ENCODE data around the gene STAT5A. TPM values are rescaled to one million over a fixed set of nuclear protein-coding genes. Genes with fewer than 3 reads are reported as not detected.

The STAT5A gene
- total RNA-seq, 1 donor from 2014 or later, result 42.0 TPM

DNA sequence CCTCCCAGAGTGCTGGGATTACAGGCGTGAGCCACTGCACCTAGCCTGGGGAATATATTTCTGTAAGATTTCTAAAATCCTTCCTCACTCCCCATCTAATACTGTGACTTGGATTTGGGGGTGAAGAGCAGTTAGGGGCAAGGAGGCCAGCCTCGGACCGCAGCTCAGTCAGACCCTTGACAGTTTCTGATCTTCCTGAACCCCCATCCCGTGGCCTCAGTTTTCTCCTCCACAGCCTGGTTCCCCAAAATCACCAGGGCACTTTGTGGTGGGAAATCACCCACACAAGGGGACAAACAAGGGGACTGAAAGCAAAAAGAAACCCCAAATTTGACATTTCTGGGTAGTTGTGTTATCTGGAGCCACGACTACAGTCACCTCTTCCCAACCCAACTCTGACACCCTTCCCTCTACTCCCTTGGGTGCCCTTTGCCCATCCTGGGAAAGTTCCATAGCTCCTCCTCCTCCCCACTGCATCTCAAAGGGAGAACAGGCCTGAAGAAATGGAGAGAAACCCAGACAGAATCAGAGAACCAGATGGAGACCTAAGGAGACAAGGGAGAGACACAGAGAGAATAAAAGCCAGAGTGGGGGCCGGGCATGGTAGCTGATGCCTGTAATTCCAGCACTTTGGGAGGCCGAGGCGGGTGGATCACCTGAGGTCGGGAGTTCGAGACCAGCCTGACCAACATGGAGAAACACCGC is 2.8 kb upstream of the STAT5A start:
- TF ChIP-seq, protein P1, sequence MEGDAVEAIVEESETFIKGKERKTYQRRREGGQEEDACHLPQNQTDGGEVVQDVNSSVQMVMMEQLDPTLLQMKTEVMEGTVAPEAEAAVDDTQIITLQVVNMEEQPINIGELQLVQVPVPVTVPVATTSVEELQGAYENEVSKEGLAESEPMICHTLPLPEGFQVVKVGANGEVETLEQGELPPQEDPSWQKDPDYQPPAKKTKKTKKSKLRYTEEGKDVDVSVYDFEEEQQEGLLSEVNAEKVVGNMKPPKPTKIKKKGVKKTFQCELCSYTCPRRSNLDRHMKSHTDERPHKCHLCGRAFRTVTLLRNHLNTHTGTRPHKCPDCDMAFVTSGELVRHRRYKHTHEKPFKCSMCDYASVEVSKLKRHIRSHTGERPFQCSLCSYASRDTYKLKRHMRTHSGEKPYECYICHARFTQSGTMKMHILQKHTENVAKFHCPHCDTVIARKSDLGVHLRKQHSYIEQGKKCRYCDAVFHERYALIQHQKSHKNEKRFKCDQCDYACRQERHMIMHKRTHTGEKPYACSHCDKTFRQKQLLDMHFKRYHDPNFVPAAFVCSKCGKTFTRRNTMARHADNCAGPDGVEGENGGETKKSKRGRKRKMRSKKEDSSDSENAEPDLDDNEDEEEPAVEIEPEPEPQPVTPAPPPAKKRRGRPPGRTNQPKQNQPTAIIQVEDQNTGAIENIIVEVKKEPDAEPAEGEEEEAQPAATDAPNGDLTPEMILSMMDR (IDR thresholded peaks at IDR 0.05), result no peak
- no peak for ATAC-seq
- H3K27me3 ChIP-seq, result no peaks in the 10 kb centered on the region
- H3K4me1 ChIP-seq, result peaks cover 25% of the 10 kb centered on the region
- H3K4me3 ChIP-seq, result no peak overlapping the region
- H3K36me3 ChIP-seq, result no peaks in the 10 kb centered on the region
- peak; percentile 26 for DNase-seq
- intact Hi-C loops (cut with DNase I), result no loop called here
- no peaks in the 10 kb centered on the region for H3K9me3 ChIP-seq
- no peak overlapping the region for H3K27ac ChIP-seq

DNA sequence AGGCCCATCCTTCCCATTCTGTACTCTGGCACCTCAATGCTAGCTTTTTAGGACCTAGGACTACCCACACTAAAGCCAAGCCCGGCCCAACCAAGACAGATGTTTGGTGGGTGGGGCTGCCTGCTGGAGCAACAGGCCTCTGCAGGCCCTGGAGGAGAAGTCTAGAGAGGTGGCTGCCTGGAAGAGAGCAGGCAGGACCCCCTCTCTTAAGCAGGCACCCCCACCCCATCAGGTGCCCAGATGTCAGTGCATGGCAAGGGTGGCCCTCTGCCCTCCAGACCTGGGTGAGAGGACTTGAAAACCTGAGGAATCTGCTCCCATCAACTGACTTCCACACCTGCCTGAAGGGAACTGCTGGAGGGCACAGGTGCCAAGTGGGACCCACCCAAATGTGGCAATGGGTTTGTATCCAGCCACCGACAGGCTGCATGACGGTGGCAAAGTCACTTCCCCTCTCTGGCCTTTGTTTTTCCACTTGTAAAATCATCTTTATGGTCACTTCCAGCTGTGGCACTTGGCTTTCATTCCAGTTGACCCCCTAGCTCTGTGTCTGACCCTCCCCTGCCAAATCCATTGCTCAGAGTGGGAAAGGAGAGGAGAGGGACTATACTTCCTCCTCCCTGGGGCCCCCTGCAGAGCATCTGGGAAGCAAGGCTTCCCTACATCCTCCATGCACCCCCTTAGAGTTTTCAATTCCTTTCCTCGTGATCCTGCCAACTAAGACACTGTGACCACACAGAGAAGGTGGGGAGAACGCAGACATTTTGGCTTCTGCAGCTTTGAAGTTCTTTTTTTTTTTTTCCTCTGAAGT is 1.7 kb upstream of the STAT5A start:
- peak overlapping the region; percentile 93 for H3K27ac ChIP-seq
- intact Hi-C loops (cut with DNase I), result no loop called here
- no peaks in the 10 kb centered on the region for H3K9me3 ChIP-seq
- ATAC-seq (no peak), DNase-seq (peak; percentile 61)
- no peaks in the 10 kb centered on the region for H3K36me3 ChIP-seq
- peaks cover 25% of the 10 kb centered on the region for H3K4me1 ChIP-seq
- no peaks in the 10 kb centered on the region for H3K27me3 ChIP-seq
- TF ChIP-seq, protein P1 (IDR thresholded peaks at IDR 0.05), result no peak
- H3K4me3 ChIP-seq, result peak overlapping the region; percentile 71

DNA sequence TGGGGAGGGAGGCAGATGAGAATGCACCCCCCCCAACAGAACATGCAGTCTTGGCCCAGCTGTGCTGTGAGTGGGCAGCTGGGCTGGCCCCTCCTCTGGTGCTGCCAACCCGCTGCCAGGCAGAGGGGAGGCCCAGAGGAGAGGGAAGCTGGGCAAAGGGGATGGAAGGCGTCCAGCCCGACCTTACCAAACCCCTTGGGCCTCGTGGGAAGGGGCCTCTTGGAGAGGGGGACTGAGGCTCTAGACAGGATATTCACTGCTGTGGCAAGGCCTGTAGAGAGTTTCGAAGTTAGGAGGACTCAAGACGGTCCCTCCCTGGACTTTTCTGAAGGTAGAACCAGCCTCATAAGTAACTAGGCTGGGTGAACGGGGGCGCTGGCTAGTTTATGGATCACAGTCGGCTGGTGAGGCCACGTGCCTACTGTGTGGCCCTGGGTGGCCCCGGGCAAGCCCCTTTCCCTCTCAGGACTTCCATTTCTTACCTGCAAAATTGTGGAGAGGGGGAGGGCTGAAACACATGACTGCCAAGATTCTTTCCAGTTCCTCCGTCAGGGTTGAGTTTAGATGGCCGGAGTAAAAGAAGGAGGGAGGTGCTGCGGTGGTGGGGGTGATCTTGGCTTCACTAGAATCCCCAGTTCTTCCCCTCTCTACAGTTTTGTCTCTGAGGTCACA is 857 bp upstream of the STAT5A start:
- TF ChIP-seq, protein P1 (IDR thresholded peaks at IDR 0.05), result no peak
- no peaks in the 10 kb centered on the region for H3K27me3 ChIP-seq
- intact Hi-C loops (cut with DNase I), result no loop called here
- H3K36me3 ChIP-seq, result no peaks in the 10 kb centered on the region
- H3K9me3 ChIP-seq, result no peaks in the 10 kb centered on the region
- DNase-seq (peak; percentile 80), ATAC-seq (peak; percentile 72)
- H3K4me3 ChIP-seq, result peak overlapping the region; percentile 71
- H3K4me1 ChIP-seq, result peaks cover 25% of the 10 kb centered on the region
- peak overlapping the region; percentile 93 for H3K27ac ChIP-seq

DNA sequence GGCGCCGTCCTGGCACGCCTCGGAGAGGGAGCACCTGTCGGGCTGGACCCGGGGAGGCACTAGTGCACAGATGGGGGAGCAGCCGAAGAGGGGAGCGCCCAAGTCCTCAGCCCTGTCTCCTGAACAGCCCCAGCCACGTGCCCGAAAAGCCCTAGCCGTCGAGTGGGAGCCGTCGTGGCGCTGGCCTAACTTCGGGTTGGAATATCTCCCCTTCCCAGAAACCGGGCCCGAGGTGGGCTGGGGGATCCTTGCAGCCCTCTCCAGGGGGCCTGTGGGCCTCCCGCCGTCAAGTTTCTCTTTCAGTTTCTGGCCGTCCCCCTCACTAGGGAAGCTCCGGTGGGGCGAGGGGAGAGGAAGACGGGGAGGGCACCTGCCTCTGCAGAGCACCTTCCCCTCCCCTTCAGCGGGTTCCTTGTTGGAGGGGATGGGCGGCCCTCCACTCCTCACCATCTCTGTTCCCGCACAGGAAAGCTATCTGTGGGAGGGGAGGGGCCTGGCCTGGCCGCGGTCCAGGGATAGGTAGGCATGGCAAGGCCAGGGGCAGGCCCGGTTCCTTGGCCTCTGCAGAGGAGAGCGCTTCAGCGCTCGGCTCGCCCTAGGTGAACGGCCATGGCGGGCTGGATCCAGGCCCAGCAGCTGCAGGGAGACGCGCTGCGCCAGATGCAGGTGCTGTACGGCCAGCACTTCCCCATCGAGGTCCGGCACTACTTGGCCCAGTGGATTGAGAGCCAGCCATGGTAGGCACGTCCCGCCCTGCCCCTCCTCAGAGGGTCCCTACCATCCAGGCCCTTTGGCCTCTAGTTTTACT is 709 bp downstream of the STAT5A start:
- Histone ChIP-seq H3K4me1 (peaks cover 25% of the 10 kb centered on the region), H3K9me3 (no peaks in the 10 kb centered on the region), H3K27ac (peak overlapping the region; percentile 93), H3K36me3 (peaks cover 15% of the 10 kb centered on the region), H3K4me3 (peak overlapping the region; percentile 71), H3K27me3 (no peaks in the 10 kb centered on the region)
- peak; percentile 74 for DNase-seq
- peak; percentile 9 for ATAC-seq
- TF ChIP-seq, protein P1 (IDR thresholded peaks at IDR 0.05), result no peak
- intact Hi-C loops (cut with DNase I), result no loop called here

DNA sequence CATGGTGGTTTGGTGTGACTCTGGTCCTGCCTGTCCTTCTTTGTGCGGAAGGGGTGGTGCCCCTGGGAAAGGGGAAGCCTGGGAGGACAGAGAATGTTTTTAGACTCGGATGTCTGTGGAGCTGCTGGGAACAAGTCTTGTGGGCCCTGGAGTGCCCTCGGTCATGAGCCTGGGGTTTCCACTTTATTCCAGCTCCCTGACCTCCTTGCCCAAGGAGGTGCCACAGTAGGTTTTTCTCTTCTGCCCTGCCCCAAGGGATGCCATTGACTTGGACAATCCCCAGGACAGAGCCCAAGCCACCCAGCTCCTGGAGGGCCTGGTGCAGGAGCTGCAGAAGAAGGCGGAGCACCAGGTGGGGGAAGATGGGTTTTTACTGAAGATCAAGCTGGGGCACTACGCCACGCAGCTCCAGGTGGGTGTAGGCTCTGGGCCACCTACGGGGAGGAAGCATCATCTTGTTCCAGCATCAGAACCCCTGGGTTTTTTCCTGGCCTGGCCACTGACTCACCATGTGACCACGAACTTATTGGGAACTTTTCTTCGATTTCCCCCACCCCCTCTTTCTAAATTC is 1.4 kb downstream of the STAT5A start:
- DNase-seq (peak; percentile 65), ATAC-seq (peak; percentile 27)
- Histone ChIP-seq H3K27me3 (no peaks in the 10 kb centered on the region), H3K9me3 (no peaks in the 10 kb centered on the region), H3K4me1 (peaks cover 25% of the 10 kb centered on the region), H3K36me3 (peaks cover 16% of the 10 kb centered on the region), H3K4me3 (peak overlapping the region; percentile 71), H3K27ac (peak overlapping the region; percentile 93)
- intact Hi-C loops (cut with DNase I), result no loop called here
- TF ChIP-seq, protein P1 (IDR thresholded peaks at IDR 0.05), result no peak

Data from upper lobe of right lung (tissue), 1 donor.